Activated CD8-positive, alpha-beta memory T cell treated with anti-CD3 and anti-CD28 coated beads, Interleukin-2, amount 10 ng/mL, durations not matched to agents 7 days and 5 days (primary cell): Measurements from ENCODE around the gene RPGRIP1. TPM values are rescaled to one million over a fixed set of nuclear protein-coding genes. Genes with fewer than 3 reads are reported as not detected.
"Not testable (repeated sequence)": the region's sequence is repeated elsewhere in the genome, so short reads cannot be mapped to it uniquely, and the experiment has no call there.

Experiments used
- ATAC-seq: fragments of 150-1000 bp; cut with Tn5 transposase; one replicate; pipeline ENCODE4 v1.10.0; 2021; ENCODE audit warnings: moderate library complexity
- CTCF ChIA-PET: fragments of 350-600 bp; sonication (Branson Sonifier 250); formaldehyde crosslinking; loops from one replicate; lab custom pipeline; 2021; ENCODE audit warnings: antibody characterized with exemption; lab: Charles Lee
- DNase-seq: peaks from one replicate; pipeline ENCODE4 v3.0.0-alpha.2; 2020
- H3K27ac Mint-ChIP-seq: one replicate; pipeline ENCODE4 v1.8.0; 2021; ENCODE audit warnings: mild to moderate bottlenecking, mixed read lengths
- H3K27me3 Mint-ChIP-seq: one replicate; pipeline ENCODE4 v1.8.0; 2021; ENCODE audit warnings: mixed read lengths
- H3K36me3 Mint-ChIP-seq: one replicate; pipeline ENCODE4 v1.8.0; 2021; ENCODE audit warnings: mild to moderate bottlenecking, mixed read lengths
- H3K4me1 Mint-ChIP-seq: one replicate; pipeline ENCODE4 v1.8.0; 2021; ENCODE audit warnings: mixed read lengths
- H3K4me3 Mint-ChIP-seq: one replicate; pipeline ENCODE4 v1.8.0; 2021; ENCODE audit warnings: mild to moderate bottlenecking, moderate library complexity, mixed read lengths
- H3K9me3 Mint-ChIP-seq: one replicate; pipeline ENCODE4 v1.8.0; 2022; ENCODE audit warnings: low read depth, mixed read lengths
- total RNA-seq, 2 experiments: library from RNA; stranded (reverse); gene quantifications; one replicate each; pipeline ENCODE4 v1.2.3, GENCODE V29; 2021

Gene RPGRIP1
- total RNA-seq, 2 experiments from 2014 or later = not detected

GRCh38 chr14:21298358-21298757, 18.5 kb downstream of the RPGRIP1 start:
- Mint-ChIP-seq H3K27ac (no peak overlapping the region), H3K9me3 (no peaks in the 10 kb centered on the region), H3K36me3 (no peaks in the 10 kb centered on the region), H3K4me3 (no peak overlapping the region), H3K27me3 (peaks cover 24% of the 10 kb centered on the region), H3K4me1 (peaks cover 9% of the 10 kb centered on the region)
- ATAC-seq = no peak
- CTCF ChIA-PET = interaction anchor here (1.0 to 1.5 kb wide), 3 partner anchors 9 to 27 kb away, joined by 3 read pairs; no protein-coding TSS in a partner anchor
- no peak for DNase-seq

- peaks cover 9% of the 10 kb centered on the region for H3K4me1 Mint-ChIP-seq
- CTCF ChIA-PET = interaction anchor here (0.9 to 1.2 kb wide), 2 partner anchors 16 to 1450 kb away, joined by 3 read pairs; no protein-coding TSS in a partner anchor
- no peaks in the 10 kb centered on the region for H3K9me3 Mint-ChIP-seq
- no peak overlapping the region for H3K27ac Mint-ChIP-seq
- DNase-seq (no peak), ATAC-seq (no peak)
- no peak overlapping the region for H3K4me3 Mint-ChIP-seq
- no peaks in the 10 kb centered on the region for H3K36me3 Mint-ChIP-seq
- H3K27me3 Mint-ChIP-seq = peaks cover 24% of the 10 kb centered on the region
Observed at GRCh38 chr14:21299562-21300130, 19.8 kb downstream of the RPGRIP1 start.

- H3K27ac Mint-ChIP-seq = no peak overlapping the region
Observed at GRCh38 chr14:21300892-21301291, 21.0 kb downstream of the RPGRIP1 start.

DNA sequence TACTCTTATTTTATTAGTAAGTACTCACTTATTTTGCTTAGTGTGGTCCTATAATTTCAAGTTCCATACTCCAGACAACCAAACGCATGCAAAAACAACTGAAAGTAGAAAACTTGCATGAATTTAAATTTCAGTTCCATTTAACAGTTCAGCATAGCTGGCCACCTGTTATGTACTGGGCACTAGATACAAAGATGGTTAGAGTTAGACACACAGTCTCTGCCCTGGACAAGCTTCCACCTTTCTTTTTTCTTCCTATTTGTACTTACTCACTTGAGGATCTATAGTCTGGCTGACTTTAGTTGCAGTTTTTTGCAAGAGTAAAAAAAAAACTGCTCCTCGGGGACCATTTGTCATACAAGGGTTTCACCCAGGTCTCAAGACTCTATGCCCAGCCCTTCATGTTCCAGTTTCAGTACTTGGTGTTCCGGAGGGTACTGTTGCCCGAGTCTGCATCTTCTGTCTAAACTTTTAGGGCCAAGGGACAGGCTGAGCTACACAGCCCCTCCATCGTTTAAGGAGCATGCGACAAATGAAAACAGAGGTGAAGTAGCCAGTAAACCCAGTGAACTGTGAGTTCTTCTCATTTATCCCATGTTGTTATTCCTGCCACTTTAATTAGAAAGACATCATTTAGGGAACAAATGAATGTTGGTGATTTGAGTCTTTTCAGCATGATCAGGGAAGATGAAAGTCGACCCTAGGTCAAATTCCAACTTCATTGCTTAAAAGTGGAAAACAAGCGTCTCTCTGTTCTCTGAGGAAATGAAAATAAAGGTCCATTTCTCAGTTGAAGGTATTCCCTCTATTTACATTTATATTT, 22.3 kb downstream of the RPGRIP1 start:
- peaks cover 24% of the 10 kb centered on the region for H3K27me3 Mint-ChIP-seq
- H3K4me3 Mint-ChIP-seq = no peak overlapping the region
- DNase-seq (no peak), ATAC-seq (no peak)
- H3K27ac Mint-ChIP-seq = no peak overlapping the region
- CTCF ChIA-PET = no interaction called here
- peaks cover 9% of the 10 kb centered on the region for H3K4me1 Mint-ChIP-seq
- H3K9me3 Mint-ChIP-seq = no peaks in the 10 kb centered on the region
- H3K36me3 Mint-ChIP-seq = no peaks in the 10 kb centered on the region

More at GRCh38 chr14:21300892-21301291, 21.0 kb downstream of the RPGRIP1 start:
- CTCF ChIA-PET = no interaction called here
- H3K4me1 Mint-ChIP-seq = peaks cover 9% of the 10 kb centered on the region
- peak; percentile 43 for DNase-seq
- no peaks in the 10 kb centered on the region for H3K9me3 Mint-ChIP-seq
- peak; percentile 58 for ATAC-seq
- H3K4me3 Mint-ChIP-seq = no peak overlapping the region
- H3K36me3 Mint-ChIP-seq = no peaks in the 10 kb centered on the region
- H3K27me3 Mint-ChIP-seq = peaks cover 24% of the 10 kb centered on the region

DNA sequence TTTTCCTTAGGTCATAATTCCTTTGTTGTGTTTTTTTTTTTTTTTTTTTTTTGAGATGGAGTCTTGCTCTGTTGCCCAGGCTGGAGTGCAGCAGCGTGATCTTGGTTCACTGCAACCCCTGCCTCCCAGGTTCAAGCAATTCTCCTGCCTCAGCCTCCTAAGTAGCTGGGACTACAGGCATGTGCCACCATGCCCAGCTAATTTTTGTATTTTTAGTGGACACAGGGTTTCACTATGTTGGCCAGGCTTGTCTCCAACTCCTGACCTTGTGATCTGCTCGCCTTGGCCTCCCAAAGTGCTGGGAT, 22.9 kb downstream of the RPGRIP1 start:
- H3K27ac Mint-ChIP-seq, DNase-seq, H3K4me1 Mint-ChIP-seq, H3K4me3 Mint-ChIP-seq, ATAC-seq, CTCF ChIA-PET, H3K36me3 Mint-ChIP-seq, H3K9me3 Mint-ChIP-seq: not testable (repeated sequence)
- H3K27me3 Mint-ChIP-seq = peaks cover 24% of the 10 kb centered on the region

- H3K4me3 Mint-ChIP-seq = no peak overlapping the region
- DNase-seq = no peak
- peaks cover 18% of the 10 kb centered on the region for H3K27me3 Mint-ChIP-seq
- H3K36me3 Mint-ChIP-seq = no peaks in the 10 kb centered on the region
- CTCF ChIA-PET = interaction anchor here (0.7 kb wide), 1 partner anchor 10 kb away, joined by 3 read pairs; no protein-coding TSS in a partner anchor
- no peaks in the 10 kb centered on the region for H3K9me3 Mint-ChIP-seq
- peaks cover 15% of the 10 kb centered on the region for H3K4me1 Mint-ChIP-seq
- H3K27ac Mint-ChIP-seq = no peak overlapping the region
- ATAC-seq = no peak
Observed at GRCh38 chr14:21307637-21308036, 27.8 kb downstream of the RPGRIP1 start.

- Mint-ChIP-seq H3K27ac (no peak overlapping the region), H3K27me3 (peaks cover 16% of the 10 kb centered on the region), H3K4me3 (peak overlapping the region; percentile 35), H3K36me3 (no peaks in the 10 kb centered on the region), H3K4me1 (peaks cover 15% of the 10 kb centered on the region), H3K9me3 (no peaks in the 10 kb centered on the region)
- DNase-seq (no peak), ATAC-seq (no peak)
- CTCF ChIA-PET = no interaction called here
Observed at GRCh38 chr14:21308132-21308478, 28.2 kb downstream of the RPGRIP1 start.

- peak overlapping the region; percentile 38 for H3K27ac Mint-ChIP-seq
Observed at GRCh38 chr14:21308479-21309237, 28.8 kb downstream of the RPGRIP1 start.

DNA sequence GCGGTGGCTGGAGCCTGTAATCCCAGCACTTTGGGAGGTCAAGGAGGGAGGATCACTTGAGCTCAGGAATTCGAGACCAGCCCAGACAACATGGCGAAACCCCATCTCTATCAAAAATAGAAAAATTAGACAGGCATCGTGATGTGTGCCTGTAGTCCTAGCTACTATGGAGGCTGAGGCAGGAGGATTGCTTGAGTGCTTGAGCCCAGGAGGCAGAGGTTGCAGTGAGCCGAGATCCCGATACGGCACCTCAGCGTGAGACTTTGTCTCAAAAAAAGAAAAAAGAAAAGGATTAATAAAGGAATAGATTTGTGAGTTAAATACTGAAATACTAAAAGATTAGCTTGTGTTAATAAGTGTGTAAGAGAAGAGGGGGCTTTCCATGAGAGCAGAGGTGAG, 29.4 kb downstream of the RPGRIP1 start:
- Mint-ChIP-seq H3K36me3 (no peaks in the 10 kb centered on the region), H3K27ac (peak overlapping the region; percentile 38), H3K9me3 (no peaks in the 10 kb centered on the region), H3K27me3 (peaks cover 13% of the 10 kb centered on the region), H3K4me3 (peak overlapping the region; percentile 35), H3K4me1 (peaks cover 15% of the 10 kb centered on the region)
- CTCF ChIA-PET = interaction anchor here (0.6 to 0.7 kb wide), 2 partner anchors 15 to 33 kb away, joined by 3 read pairs; no protein-coding TSS in a partner anchor
- DNase-seq = no peak
- no peak for ATAC-seq

More at GRCh38 chr14:21308479-21309237, 28.8 kb downstream of the RPGRIP1 start:
- no peaks in the 10 kb centered on the region for H3K36me3 Mint-ChIP-seq
- H3K9me3 Mint-ChIP-seq = no peaks in the 10 kb centered on the region
- CTCF ChIA-PET = no interaction called here
- H3K4me3 Mint-ChIP-seq = peak overlapping the region; percentile 35
- peaks cover 15% of the 10 kb centered on the region for H3K4me1 Mint-ChIP-seq
- DNase-seq (peak; percentile 83), ATAC-seq (peak; percentile 90)
- peaks cover 13% of the 10 kb centered on the region for H3K27me3 Mint-ChIP-seq

GRCh38 chr14:21309956-21310355, 30.1 kb downstream of the RPGRIP1 start:
- no peak for DNase-seq
- H3K4me1 Mint-ChIP-seq = peaks cover 15% of the 10 kb centered on the region
- no peak overlapping the region for H3K4me3 Mint-ChIP-seq
- no peak for ATAC-seq
- CTCF ChIA-PET = interaction anchor here (0.6 to 0.7 kb wide), 2 partner anchors 15 to 32 kb away, joined by 3 read pairs; no protein-coding TSS in a partner anchor
- H3K27ac Mint-ChIP-seq = no peak overlapping the region
- no peaks in the 10 kb centered on the region for H3K36me3 Mint-ChIP-seq
- H3K9me3 Mint-ChIP-seq = no peaks in the 10 kb centered on the region
- H3K27me3 Mint-ChIP-seq = peaks cover 11% of the 10 kb centered on the region

- Mint-ChIP-seq H3K36me3 (no peaks in the 10 kb centered on the region), H3K9me3 (no peaks in the 10 kb centered on the region), H3K4me3 (no peak overlapping the region), H3K27me3 (peaks cover 11% of the 10 kb centered on the region), H3K27ac (no peak overlapping the region), H3K4me1 (peaks cover 15% of the 10 kb centered on the region)
- CTCF ChIA-PET = no interaction called here
- ATAC-seq = no peak
- no peak for DNase-seq
Observed at GRCh38 chr14:21311614-21312013, 31.7 kb downstream of the RPGRIP1 start.

DNA sequence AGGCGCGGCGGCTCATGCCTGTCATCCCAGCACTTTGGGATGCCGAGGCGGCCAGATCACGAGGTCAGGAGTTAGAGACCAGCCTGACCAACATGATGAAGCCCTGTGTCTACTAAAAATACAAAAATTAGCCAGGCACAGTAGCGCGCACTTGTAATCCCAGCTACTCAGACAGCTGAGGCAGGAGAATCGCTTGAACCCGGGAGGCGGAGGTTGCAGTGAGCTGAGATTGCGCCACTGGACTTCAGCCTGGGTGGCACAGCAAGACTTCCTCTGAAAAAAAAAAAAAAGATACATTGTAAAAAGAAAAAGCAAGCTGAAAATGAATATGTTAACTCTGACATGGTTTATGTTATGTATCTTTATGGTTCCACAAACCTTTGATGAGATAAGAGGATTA, 33.6 kb downstream of the RPGRIP1 start:
- no peak overlapping the region for H3K4me3 Mint-ChIP-seq
- H3K27ac Mint-ChIP-seq = no peak overlapping the region
- peaks cover 10% of the 10 kb centered on the region for H3K4me1 Mint-ChIP-seq
- H3K36me3 Mint-ChIP-seq = no peaks in the 10 kb centered on the region
- ATAC-seq (no peak), DNase-seq (no peak)
- H3K9me3 Mint-ChIP-seq = no peaks in the 10 kb centered on the region
- CTCF ChIA-PET = interaction anchor here (0.9 kb wide), 1 partner anchor 9 kb away, joined by 3 read pairs; no protein-coding TSS in a partner anchor
- H3K27me3 Mint-ChIP-seq = peaks cover 16% of the 10 kb centered on the region

- no peak overlapping the region for H3K27ac Mint-ChIP-seq
- no peak for DNase-seq
- H3K9me3 Mint-ChIP-seq = no peaks in the 10 kb centered on the region
- H3K36me3 Mint-ChIP-seq = no peaks in the 10 kb centered on the region
- H3K27me3 Mint-ChIP-seq = peaks cover 17% of the 10 kb centered on the region
- ATAC-seq = no peak
- CTCF ChIA-PET = no interaction called here
- H3K4me1 Mint-ChIP-seq = peaks cover 3% of the 10 kb centered on the region
- no peak overlapping the region for H3K4me3 Mint-ChIP-seq
Observed at GRCh38 chr14:21317398-21317797, 37.5 kb downstream of the RPGRIP1 start.
